Neural cell (in vitro differentiated cells): ENCODE measurements around the gene PRR36. TPM values are rescaled to one million over a fixed set of nuclear protein-coding genes. Genes with fewer than 3 reads are reported as not detected.

Experiments used
- H2AFZ ChIP-seq: fragments of 200-600, 300-800 bp; sonication (generic), shearing (Covaris generic); 2 replicates; pipeline ENCODE4 v1.6.0; 2014; ENCODE audit warnings: low read depth, mild to moderate bottlenecking, antibody characterized with exemption, low read length, moderate library complexity
- H3F3A ChIP-seq: fragments of 200-600 bp; shearing (Covaris generic); 2 replicates; pipeline ENCODE4 v1.6.1; 2016; ENCODE audit warnings: mild to moderate bottlenecking, moderate library complexity, mixed read lengths, antibody characterized with exemption, low read length; ENCODE audit not compliant: insufficient read depth, poor library complexity, severe bottlenecking
- H3K27ac ChIP-seq: fragments of 200-600, 300-800 bp; sonication (generic), shearing (Covaris generic); 2 replicates; pipeline ENCODE4 v1.5.1; 2014; ENCODE audit warnings: mild to moderate bottlenecking, low read length, moderate library complexity
- H3K27me3 ChIP-seq: fragments of 300-800, 200-600 bp; sonication (generic), shearing (Covaris generic); 2 replicates; pipeline ENCODE4 v1.6.0; 2014; ENCODE audit warnings: mild to moderate bottlenecking, low read depth, low read length, moderate library complexity; ENCODE audit not compliant: insufficient read depth
- H3K36me3 ChIP-seq: fragments of 300-800, 200-600 bp; sonication (generic), shearing (Covaris generic); 2 replicates; pipeline ENCODE4 v1.5.1; 2014; ENCODE audit warnings: mild to moderate bottlenecking, antibody characterized with exemption, low read length, moderate library complexity; ENCODE audit not compliant: insufficient read depth
- H3K4me2 ChIP-seq: fragments of 300-800, 200-600 bp; sonication (generic), shearing (Covaris generic); 2 replicates; pipeline ENCODE4 v1.6.0; 2014; ENCODE audit warnings: mild to moderate bottlenecking, low read length
- H3K4me3 ChIP-seq: fragments of 300-800, 200-600 bp; sonication (generic), shearing (Covaris generic); 2 replicates; pipeline ENCODE4 v1.5.1; 2014; ENCODE audit warnings: mild to moderate bottlenecking, low read length, moderate library complexity
- H3K79me2 ChIP-seq: fragments of 200-600 bp; shearing (Covaris generic); replicated peaks from 2 replicates; pipeline ENCODE4 v1.6.0; 2014; ENCODE audit warnings: mild to moderate bottlenecking, low read length, moderate library complexity; ENCODE audit not compliant: insufficient read depth
- H3K9ac ChIP-seq: fragments of 300-800, 200-600 bp; sonication (generic), shearing (Covaris generic); 2 replicates; pipeline ENCODE4 v1.6.1; 2016; ENCODE audit warnings: mild to moderate bottlenecking, low read length, mixed read lengths
- H3K9me2 ChIP-seq: fragments of 200-600 bp; shearing (Covaris generic); 2 replicates; pipeline ENCODE4 v1.6.1; 2016; ENCODE audit warnings: mild to moderate bottlenecking, low read length, mixed read lengths; ENCODE audit not compliant: insufficient read depth
- H3K9me3 ChIP-seq: fragments of 200-600, 300-800 bp; sonication (generic), shearing (Covaris generic); 2 replicates; pipeline ENCODE4 v1.6.1; 2016; ENCODE audit warnings: mild to moderate bottlenecking, mixed run types, low read length, moderate library complexity, mixed read lengths
- H4K20me1 ChIP-seq: fragments of 200-600 bp; shearing (Covaris generic); 2 replicates; pipeline ENCODE4 v1.6.1; 2016; ENCODE audit warnings: mild to moderate bottlenecking, mixed run types; ENCODE audit not compliant: insufficient read depth
- CTCF ChIP-seq: fragments of 450-650 bp; IDR thresholded peaks from 2 replicates; pipeline ENCODE4 v1.5.1; 2014; ENCODE audit warnings: antibody characterized with exemption, mild to moderate bottlenecking, moderate library complexity; ENCODE audit not compliant: poor library complexity, severe bottlenecking
- EP300 ChIP-seq: fragments of 450-650 bp; conservative IDR thresholded peaks from 2 replicates; pipeline ENCODE4 v1.6.1; 2014; ENCODE audit warnings: antibody characterized with exemption, mild to moderate bottlenecking, moderate library complexity; ENCODE audit not compliant: poor library complexity, severe bottlenecking
- EZH2 ChIP-seq: fragments of 200-600, 300-800 bp; shearing (Covaris generic), sonication (generic); IDR thresholded peaks from 2 replicates; pipeline ENCODE4 v1.6.1; 2014; ENCODE audit warnings: antibody characterized with exemption, low read length, borderline replicate concordance, mild to moderate bottlenecking; ENCODE audit not compliant: insufficient read depth, poor library complexity, severe bottlenecking
- MXI1 ChIP-seq: fragments of 450-650 bp; conservative IDR thresholded peaks from 2 replicates; pipeline ENCODE4 v1.6.1; 2014; ENCODE audit warnings: antibody characterized with exemption, mild to moderate bottlenecking; ENCODE audit not compliant: poor library complexity, severe bottlenecking
- POLR2AphosphoS5 ChIP-seq: IDR thresholded peaks from 2 replicates; pipeline ENCODE4 v1.6.1; 2012
- RAD21 ChIP-seq: fragments of 450-650 bp; conservative IDR thresholded peaks from 2 replicates; pipeline ENCODE4 v1.6.1; 2014; ENCODE audit warnings: antibody characterized with exemption, mild to moderate bottlenecking, moderate library complexity
- REST ChIP-seq: IDR thresholded peaks from 2 replicates; pipeline ENCODE4 v1.6.1; 2012; ENCODE audit warnings: borderline replicate concordance
- SMC3 ChIP-seq: fragments of 450-650 bp; conservative IDR thresholded peaks from 2 replicates; pipeline ENCODE4 v1.6.1; 2014; ENCODE audit warnings: antibody characterized with exemption, mild to moderate bottlenecking, moderate library complexity; ENCODE audit not compliant: poor library complexity
- TAF1 ChIP-seq: IDR thresholded peaks from 2 replicates; pipeline ENCODE4 v1.6.1; 2012; ENCODE audit warnings: low read depth
- polyA plus RNA-seq: library from polyadenylated mRNA; depleted of rRNA; stranded (reverse); fragments of >200 nt; gene quantifications from 2 replicates; pipeline ENCODE4 v1.2.3, GENCODE V29; 2014

The PRR36 gene
- polyA plus RNA-seq, 1 donor from 2014 or later: 2.5 TPM

GRCh38 chr19:7868326-7868670, 5.9 kb downstream of the PRR36 start:
- H4K20me1 ChIP-seq: no peaks in the 10 kb centered on the region
- H3K79me2 ChIP-seq: peaks cover 6% of the 10 kb centered on the region
- no peaks in the 10 kb centered on the region for H3K9me3 ChIP-seq
- H3K4me2 ChIP-seq: no peak overlapping the region
- no peak overlapping the region for H2AFZ ChIP-seq
- no peak for TF ChIP-seq EP300
- TF ChIP-seq EZH2: no peak
- TF ChIP-seq SMC3: no peak
- no peak for TF ChIP-seq TAF1
- no peak for TF ChIP-seq MXI1
- no peak for TF ChIP-seq REST
- TF ChIP-seq RAD21: no peak
- TF ChIP-seq CTCF: no peak
- TF ChIP-seq POLR2AphosphoS5: no peak
- no peaks in the 10 kb centered on the region for H3K36me3 ChIP-seq
- no peaks in the 10 kb centered on the region for H3K9me2 ChIP-seq
- H3K4me3 ChIP-seq: no peak overlapping the region
- H3K27me3 ChIP-seq: no peaks in the 10 kb centered on the region
- H3K9ac ChIP-seq: no peak overlapping the region
- no peak overlapping the region for H3K27ac ChIP-seq
- H3F3A ChIP-seq: peaks cover 5% of the 10 kb centered on the region

GRCh38 chr19:7867092-7867844, 6.9 kb downstream of the PRR36 start:
- Histone ChIP-seq H3K79me2 (no peaks in the 10 kb centered on the region), H3K36me3 (no peaks in the 10 kb centered on the region), H3K27me3 (no peaks in the 10 kb centered on the region), H3K9me2 (no peaks in the 10 kb centered on the region), H3K27ac (no peak overlapping the region), H3K4me2 (no peak overlapping the region), H2AFZ (no peak overlapping the region), H3K4me3 (no peak overlapping the region), H4K20me1 (no peaks in the 10 kb centered on the region), H3K9me3 (no peaks in the 10 kb centered on the region), H3F3A (no peaks in the 10 kb centered on the region), H3K9ac (no peak overlapping the region)
- TF ChIP-seq EP300: no peak
- no peak for TF ChIP-seq MXI1
- TF ChIP-seq SMC3: no peak
- no peak for TF ChIP-seq EZH2
- no peak for TF ChIP-seq POLR2AphosphoS5
- no peak for TF ChIP-seq TAF1
- no peak for TF ChIP-seq REST
- TF ChIP-seq CTCF: no peak
- no peak for TF ChIP-seq RAD21
